ENCODE results near the gene CIART.

DNA sequence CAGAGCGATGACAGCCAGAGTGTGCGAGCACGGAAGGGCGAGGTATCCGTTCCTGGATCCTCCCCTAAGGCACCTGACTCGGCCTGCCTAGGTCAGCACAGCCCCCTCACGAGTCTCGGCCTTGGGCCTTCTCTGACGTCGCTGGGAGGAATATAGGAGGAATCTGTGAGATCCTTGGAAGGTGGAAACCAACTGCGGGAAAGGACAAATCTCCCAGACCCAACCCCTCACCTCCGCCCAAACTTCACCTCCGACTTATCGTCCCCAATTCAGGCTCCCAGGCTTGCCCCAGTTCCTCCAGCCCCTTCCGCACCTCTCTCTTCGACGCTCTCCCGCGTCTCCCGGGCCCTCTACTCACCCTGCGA, 14.0 kb upstream of the CIART start:
- no peak for TF ChIP-seq EZH2 (IDR thresholded peaks at IDR 0.05)
- TF ChIP-seq POLR2AphosphoS5 (IDR thresholded peaks at IDR 0.05; ENCODE audit: borderline replicate concordance, low read depth, low read length), result no peak
